Tibial nerve (tissue), 4 donors: ENCODE data around the gene NNMT.

Source experiments
- CTCF ChIP-seq, 5 experiments: fragments of 200-600 bp in 3 of 5; fragments of 450-650 bp in 2 of 5; sonication (generic) in 3 of 5; IDR thresholded peaks; one replicate each; pipeline ENCODE4 v1.5.1; 2016 to 2019; ENCODE audit warnings: antibody characterized with exemption in 5 of 5, mild to moderate bottlenecking in 3 of 5, moderate library complexity in 2 of 5
- EP300 ChIP-seq, 2 donors: sonication (generic); formaldehyde crosslinking; IDR thresholded peaks; one replicate each; pipeline ENCODE4 v1.6.1; 2017; ENCODE audit warnings: antibody characterized with exemption in 2 of 2, mild to moderate bottlenecking in 1 of 2
- POLR2A ChIP-seq, 2 donors: fragments of 450-650 bp; IDR thresholded peaks; one replicate each; pipeline ENCODE4 v1.6.1; 2017; ENCODE audit warnings: antibody characterized with exemption in 2 of 2, mild to moderate bottlenecking in 2 of 2, moderate library complexity in 2 of 2

DNA sequence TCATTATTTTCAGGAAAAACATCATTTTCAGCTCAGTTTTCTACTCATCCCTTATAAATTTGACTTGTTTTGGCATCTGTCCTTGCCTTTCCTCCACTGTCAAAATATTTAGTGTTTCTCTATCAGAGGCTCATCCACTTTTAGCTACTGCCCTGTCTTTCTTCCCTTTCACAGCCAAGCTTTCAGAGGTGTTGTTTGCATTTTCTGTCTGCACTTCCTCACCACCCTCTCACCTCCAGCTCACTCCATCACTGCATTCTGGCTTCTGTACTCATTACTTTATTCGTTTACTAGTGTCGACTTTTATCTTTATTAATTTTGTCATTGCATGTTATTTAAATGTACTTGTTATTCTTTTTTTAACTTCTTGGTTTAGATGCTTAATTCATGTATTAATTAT, 26.7 kb upstream of the NNMT start:
- TF ChIP-seq POLR2A (IDR thresholded peaks at IDR 0.05) = no peak
- no peak for TF ChIP-seq CTCF (IDR thresholded peaks at IDR 0.05)
- TF ChIP-seq EP300 (IDR thresholded peaks at IDR 0.05) = no peak
